ENCODE measurements around the gene TBL1X. TPM values are rescaled to one million over a fixed set of nuclear protein-coding genes. Genes with fewer than 3 reads are reported as not detected.

TBL1X gene
- total and polyA plus RNA-seq, 2 donors (not counting 3 experiments of a cell fraction or from before 2014, with no cell fraction given) = 8.7 to 25.3 TPM

- ChIA-PET POLR2A (no interaction called here), CTCF (interaction anchor here (0.8 to 1.0 kb wide), 2 partner anchors 80 to 218 kb away, joined by 3 read pairs; no protein-coding TSS in a partner anchor)
- Histone ChIP-seq H3K4me2 (ENCODE audit: insufficient read depth, low read length) (peak overlapping the region; percentile 20), H3K27me3 (ENCODE audit: control insufficient read depth in 2 of 2, insufficient read depth in 2 of 2, low read length in 2 of 2) (no peaks in the 10 kb centered on the region), H3K4me1 (ENCODE audit: control insufficient read depth, extremely low read depth, insufficient read depth, low read length) (peaks cover 27% of the 10 kb centered on the region), H3K9me1 (replicated peaks; ENCODE audit: control insufficient read depth, extremely low read depth, insufficient read depth, low read length) (no peaks in the 10 kb centered on the region), H3K9me3 (replicated peaks; ENCODE audit: control insufficient read depth, insufficient read depth, low read length) (no peaks in the 10 kb centered on the region), H3K36me3 (ENCODE audit: control insufficient read depth in 2 of 2, extremely low read depth in 1 of 2, insufficient read depth in 2 of 2, low read length in 2 of 2) (no peaks in the 10 kb centered on the region), H3K79me2 (ENCODE audit: control insufficient read depth, insufficient read depth, low read length) (peaks cover 28% of the 10 kb centered on the region), H4K20me1 (replicated peaks; ENCODE audit: control insufficient read depth, extremely low read depth, insufficient read depth, low read length) (no peaks in the 10 kb centered on the region), H2AFZ (ENCODE audit: low read depth, low read length) (no peak overlapping the region), H3K4me3 (replicated peaks in 1 of 3; ENCODE audit: insufficient read depth in 1 of 3, low read depth in 1 of 3, low read length in 3 of 3) (no peak overlapping the region), H3K27ac (ENCODE audit: insufficient read depth, low read depth, low read length) (no peak overlapping the region), H3K9ac (replicated peaks; ENCODE audit: extremely low read depth, insufficient read depth, low read length) (no peak overlapping the region)
- DNase-seq (ENCODE audit: low read depth, low spot score) (peak; percentile 68), FAIRE-seq (peak; percentile 92)
- BruUV-seq (replicated peaks) = no TSS peak
- dilution Hi-C loops (cut with MboI; ENCODE audit: extremely low pct_ligation_motif_present, low sequenced_read_pairs) = no loop called here
- no peak for TF ChIP-seq MAX (IDR thresholded peaks at IDR 0.05; ENCODE audit: insufficient read depth, insufficient read length)
- peak; percentile 18 for TF ChIP-seq GATA2 (IDR thresholded peaks at IDR 0.05; ENCODE audit: insufficient read depth, insufficient read length, low read depth, low read length)
- no peak for TF ChIP-seq EZH2 (IDR thresholded peaks at IDR 0.05; ENCODE audit: borderline replicate concordance, low read depth, low read length, severe bottlenecking)
- intact Hi-C loops (cut with micrococcal nuclease) = no loop called here
Observed at GRCh38 chrX:9530848-9531274, 66.0 kb downstream of the TBL1X start.

GRCh38 chrX:9532349-9532748 is 67.5 kb downstream of the TBL1X start:
- Histone ChIP-seq H3K4me2 (ENCODE audit: insufficient read depth, low read length) (no peak overlapping the region), H2AFZ (ENCODE audit: low read depth, low read length) (no peak overlapping the region), H4K20me1 (replicated peaks; ENCODE audit: control insufficient read depth, extremely low read depth, insufficient read depth, low read length) (no peaks in the 10 kb centered on the region), H3K27me3 (ENCODE audit: control insufficient read depth in 2 of 2, insufficient read depth in 2 of 2, low read length in 2 of 2) (no peaks in the 10 kb centered on the region), H3K9me1 (replicated peaks; ENCODE audit: control insufficient read depth, extremely low read depth, insufficient read depth, low read length) (no peaks in the 10 kb centered on the region), H3K9ac (replicated peaks; ENCODE audit: extremely low read depth, insufficient read depth, low read length) (no peak overlapping the region), H3K9me3 (replicated peaks; ENCODE audit: control insufficient read depth, insufficient read depth, low read length) (no peaks in the 10 kb centered on the region), H3K79me2 (ENCODE audit: control insufficient read depth, insufficient read depth, low read length) (peaks cover 21% of the 10 kb centered on the region), H3K4me3 (replicated peaks in 1 of 3; ENCODE audit: insufficient read depth in 1 of 3, low read depth in 1 of 3, low read length in 3 of 3) (no peak overlapping the region), H3K27ac (ENCODE audit: insufficient read depth, low read depth, low read length) (no peak overlapping the region), H3K36me3 (ENCODE audit: control insufficient read depth in 2 of 2, extremely low read depth in 1 of 2, insufficient read depth in 2 of 2, low read length in 2 of 2) (no peaks in the 10 kb centered on the region), H3K4me1 (ENCODE audit: control insufficient read depth, extremely low read depth, insufficient read depth, low read length) (peaks cover 36% of the 10 kb centered on the region)
- DNase-seq (ENCODE audit: low read depth, low spot score) (no peak), FAIRE-seq (no peak)
- TF ChIP-seq POLR2AphosphoS5 (IDR thresholded peaks at IDR 0.05; ENCODE audit: insufficient read depth, low read depth, low read length) (no peak), CTCF (IDR thresholded peaks at IDR 0.05; ENCODE audit: extremely low read depth in 1 of 2, insufficient read depth in 1 of 2, low read depth in 1 of 2, low read length in 2 of 2) (no peak), GATA2 (IDR thresholded peaks at IDR 0.05; ENCODE audit: insufficient read depth, insufficient read length, low read depth, low read length) (no peak), MAX (IDR thresholded peaks at IDR 0.05; ENCODE audit: insufficient read depth, insufficient read length) (no peak), FOS (IDR thresholded peaks at IDR 0.05; ENCODE audit: borderline replicate concordance, insufficient read depth, low read length) (no peak), MYC (IDR thresholded peaks at IDR 0.05; ENCODE audit: low read depth, low read length) (no peak), JUN (IDR thresholded peaks at IDR 0.05; ENCODE audit: borderline replicate concordance, insufficient read depth, insufficient read length, low read depth) (no peak), EZH2 (IDR thresholded peaks at IDR 0.05; ENCODE audit: borderline replicate concordance, low read depth, low read length, severe bottlenecking) (no peak), POLR2A (IDR thresholded peaks at IDR 0.05; ENCODE audit: low read depth, low read length) (no peak)
- ChIA-PET CTCF (no interaction called here), POLR2A (no interaction called here)
- intact Hi-C loops (cut with micrococcal nuclease) = no loop called here
- dilution Hi-C loops (cut with MboI; ENCODE audit: extremely low pct_ligation_motif_present, low sequenced_read_pairs) = no loop called here
- BruUV-seq (replicated peaks) = no TSS peak

Data from endothelial cell of umbilical vein (primary cell).